GM23338 (cell line): ENCODE measurements around the gene CHST6. TPM values are rescaled to one million over a fixed set of nuclear protein-coding genes. Genes with fewer than 3 reads are reported as not detected.

ENCODE experiments used
- ATAC-seq: fragments of 200-7000 bp; cut with Tn5 transposase; 3 replicates; pipeline ENCODE4 v1.9.1; 2020
- DNase-seq: peaks from one replicate; pipeline ENCODE4 v3.0.0-alpha.2; 2015; ENCODE audit warnings: low spot score
- H2AFZ ChIP-seq: fragments of 200-600 bp; sonication (generic); 2 replicates; pipeline ENCODE4 v1.8.0; 2016; ENCODE audit warnings: antibody characterized with exemption, mild to moderate bottlenecking, moderate library complexity
- H3F3A ChIP-seq: fragments of 200-600 bp; sonication (generic); replicated peaks from 2 replicates; pipeline ENCODE4 v1.8.0; 2017; ENCODE audit warnings: antibody characterized with exemption, mixed run types, low read depth
- H3K27ac ChIP-seq: fragments of 200-600 bp; sonication (generic); 2 replicates; pipeline ENCODE4 v1.6.1; 2016; ENCODE audit warnings: low read depth
- H3K27me3 ChIP-seq: fragments of 200-600 bp; sonication (generic); 2 replicates; pipeline ENCODE4 v1.8.0; 2016; ENCODE audit warnings: mild to moderate bottlenecking, mixed run types, moderate library complexity; ENCODE audit not compliant: insufficient read depth
- H3K36me3 ChIP-seq: fragments of 200-600 bp; sonication (generic); 2 replicates; pipeline ENCODE4 v1.8.0; 2016; ENCODE audit warnings: mild to moderate bottlenecking; ENCODE audit not compliant: insufficient read depth
- H3K4me1 ChIP-seq: fragments of 200-600 bp; sonication (generic); 2 replicates; pipeline ENCODE4 v1.8.0; 2016; ENCODE audit warnings: mild to moderate bottlenecking, moderate library complexity; ENCODE audit not compliant: insufficient read depth
- H3K4me2 ChIP-seq: fragments of 200-600 bp; sonication (generic); 2 replicates; pipeline ENCODE4 v1.7.1; 2017; ENCODE audit warnings: mixed run types
- H3K4me3 ChIP-seq: fragments of 200-600 bp; sonication (generic); 2 replicates; pipeline ENCODE4 v1.6.1; 2016; ENCODE audit warnings: mixed run types
- H3K79me2 ChIP-seq: fragments of 200-600 bp; sonication (generic); replicated peaks from 2 replicates; pipeline ENCODE4 v1.8.0; 2017; ENCODE audit warnings: mild to moderate bottlenecking; ENCODE audit not compliant: insufficient read depth
- H3K9me2 ChIP-seq: fragments of 200-600 bp; sonication (generic); 2 replicates; pipeline ENCODE4 v1.8.0; 2017; ENCODE audit not compliant: insufficient read depth
- H4K20me1 ChIP-seq: fragments of 200-600 bp; sonication (generic); replicated peaks from 2 replicates; pipeline ENCODE4 v1.8.0; 2017; ENCODE audit warnings: mild to moderate bottlenecking; ENCODE audit not compliant: insufficient read depth
- H3K27ac Mint-ChIP-seq: 2 replicates; pipeline ENCODE4 v1.8.0; 2020; ENCODE audit warnings: inconsistent platforms, mild to moderate bottlenecking, moderate library complexity, mixed read lengths
- H3K27me3 Mint-ChIP-seq: 3 replicates; pipeline ENCODE4 v1.8.0; 2022; ENCODE audit warnings: low read depth, mild to moderate bottlenecking, moderate library complexity, mixed read lengths, inconsistent platforms; ENCODE audit not compliant: insufficient read depth, poor library complexity
- H3K36me3 Mint-ChIP-seq: 3 replicates; pipeline ENCODE4 v1.8.0; 2021; ENCODE audit warnings: low read depth, mild to moderate bottlenecking, inconsistent platforms, moderate library complexity, mixed read lengths
- H3K4me1 Mint-ChIP-seq: 3 replicates; pipeline ENCODE4 v1.8.0; 2020; ENCODE audit warnings: mild to moderate bottlenecking, inconsistent platforms, mixed read lengths
- H3K4me3 Mint-ChIP-seq: 3 replicates; pipeline ENCODE4 v1.8.0; 2021; ENCODE audit warnings: moderate library complexity, mild to moderate bottlenecking, inconsistent platforms, mixed read lengths
- H3K9me3 Mint-ChIP-seq: 3 replicates; pipeline ENCODE4 v1.8.0; 2020; ENCODE audit warnings: moderate library complexity, mild to moderate bottlenecking, inconsistent platforms, mixed read lengths
- CREB1 ChIP-seq: fragments of 250-450 bp; sonication (Bioruptor Pico); IDR thresholded peaks from 2 replicates; pipeline ENCODE4 v1.5.0; 2020; ENCODE audit warnings: low read depth, mild to moderate bottlenecking, moderate library complexity
- CTCF ChIP-seq, 2 experiments: fragments of 200-600 bp in 1 of 2; sonication (generic) in 1 of 2; conservative IDR thresholded peaks; 2 replicates each; pipeline versions ENCODE4 v1.5.1 to v1.6.1; 2016 to 2017; ENCODE audit warnings: antibody characterized with exemption in 2 of 2, low read depth in 2 of 2, mild to moderate bottlenecking in 2 of 2, moderate library complexity in 1 of 2
- ETS1 ChIP-seq: IDR thresholded peaks from 2 replicates; pipeline ENCODE4 v1.6.1; 2016; ENCODE audit warnings: antibody characterized with exemption
- EZH2 ChIP-seq: fragments of 200-600 bp; sonication (generic); IDR thresholded peaks from one replicate; pipeline ENCODE4 v1.8.0; 2017; ENCODE audit warnings: antibody characterized with exemption, mild to moderate bottlenecking, low read depth; ENCODE audit not compliant: unreplicated experiment
- EZH2phosphoT487 ChIP-seq: fragments of 200-600 bp; sonication (generic); IDR thresholded peaks from one replicate; pipeline ENCODE4 v1.8.1; 2018; ENCODE audit warnings: antibody characterized with exemption; ENCODE audit not compliant: unreplicated experiment
- JUNB ChIP-seq: IDR thresholded peaks from one replicate; pipeline ENCODE4 v1.6.1; 2016; ENCODE audit warnings: antibody characterized with exemption; ENCODE audit not compliant: unreplicated experiment
- NANOG ChIP-seq: IDR thresholded peaks from 2 replicates; pipeline ENCODE4 v1.6.1; 2016; ENCODE audit warnings: antibody characterized with exemption, borderline replicate concordance
- POLR2AphosphoS5 ChIP-seq: IDR thresholded peaks from 2 replicates; pipeline ENCODE4 v1.6.1; 2016; ENCODE audit warnings: antibody characterized with exemption, low read depth
- REST ChIP-seq: IDR thresholded peaks from one replicate; pipeline ENCODE4 v1.6.1; 2018; ENCODE audit warnings: antibody characterized with exemption; ENCODE audit not compliant: unreplicated experiment
- STAT1 ChIP-seq: IDR thresholded peaks from one replicate; pipeline ENCODE4 v1.6.1; 2016; ENCODE audit warnings: antibody characterized with exemption; ENCODE audit not compliant: unreplicated experiment
- ZNF114 ChIP-seq: fragments of 250-450 bp; sonication (Bioruptor Pico); IDR thresholded peaks from 2 replicates; pipeline ENCODE4 v1.5.0; 2020; ENCODE audit warnings: mild to moderate bottlenecking, moderate library complexity
- ZNF331 ChIP-seq: fragments of 250-450 bp; sonication (Bioruptor Pico); IDR thresholded peaks from 2 replicates; pipeline ENCODE4 v1.5.0; 2020; ENCODE audit warnings: low read depth, mild to moderate bottlenecking, moderate library complexity
- ZNF462 ChIP-seq: fragments of 250-450 bp; sonication (Bioruptor Pico); IDR thresholded peaks from 2 replicates; pipeline ENCODE4 v1.5.0; 2020; ENCODE audit warnings: mild to moderate bottlenecking, moderate library complexity
- polyA plus RNA-seq: library from polyadenylated mRNA; unstranded; fragments of >200 nt; fragmentation: Nextera tagmentation; extraction: Ambion mirVana; gene quantifications from 2 replicates; pipeline ENCODE4 v1.2.1, GENCODE V29; 2016
- total RNA-seq: library from RNA; depleted of rRNA; stranded (reverse); fragments of >200 nt; shearing (Covaris generic); gene quantifications from 2 replicates; pipeline ENCODE4 v1.2.3, GENCODE V29; 2014

The CHST6 gene
- total and polyA plus RNA-seq, 2 experiments from 2014 or later, result 2.7 to 22.2 TPM

GRCh38 chr16:75488322-75488721 is 6.9 kb downstream of the CHST6 start:
- 0 out of 2 replicates have a peak overlapping the region, but pooled peaks have one; percentile 1 for H3K27ac Mint-ChIP-seq
- TF ChIP-seq CTCF (conservative IDR thresholded peaks at IDR 0.05; ENCODE audit: low read depth in 2 of 2), result no peak
- no peak for TF ChIP-seq JUNB
- TF ChIP-seq CREB1, result no peak
- no peak for TF ChIP-seq NANOG
- TF ChIP-seq ZNF114 (CRISPR knock-in tag), result no peak
- TF ChIP-seq EZH2, result no peak
- no peak for TF ChIP-seq REST
- TF ChIP-seq ETS1, result no peak
- no peak for TF ChIP-seq POLR2AphosphoS5
- TF ChIP-seq EZH2phosphoT487, result no peak
- no peak for TF ChIP-seq ZNF462 (CRISPR knock-in tag)
- TF ChIP-seq ZNF331, result no peak
- TF ChIP-seq STAT1, result no peak

More at GRCh38 chr16:75488322-75488721, 6.9 kb downstream of the CHST6 start:
- Histone ChIP-seq H3K27ac (no peak overlapping the region), H3K27me3 (no peaks in the 10 kb centered on the region), H3K4me1 (no peaks in the 10 kb centered on the region; the same call in 1 of the 2 replicates), H3K9me2 (no peaks in the 10 kb centered on the region), H3K36me3 (no peaks in the 10 kb centered on the region), H3K4me3 (no peak overlapping the region), H4K20me1 (no peaks in the 10 kb centered on the region; the same call in 1 of the 2 replicates), H2AFZ (no peak overlapping the region), H3K4me2 (no peak overlapping the region), H3K79me2 (no peaks in the 10 kb centered on the region), H3F3A (peaks cover 6% of the 10 kb centered on the region)
- Mint-ChIP-seq H3K9me3 (no peaks in the 10 kb centered on the region), H3K36me3 (peaks cover 9% of the 10 kb centered on the region; the same call in 2 of the 3 replicates), H3K4me1 (peaks cover 4% of the 10 kb centered on the region; the same call in 1 of the 3 replicates), H3K4me3 (no peak overlapping the region), H3K27me3 (peaks cover 6% of the 10 kb centered on the region)
- ATAC-seq (no peak), DNase-seq (no peak)
